NCI-H2171 (cell line): ENCODE results near the gene CKAP4.

Source experiments
- DNase-seq: peaks from one replicate; lab custom pipeline; 2025; lab: John Stamatoyannopoulos, UW

Gene CKAP4

GRCh38 chr12:106274575-106275121 lies 26.8 kb upstream of the CKAP4 start:
- DNase-seq = no peak

- no peak for DNase-seq
Observed at GRCh38 chr12:106274012-106274411, 26.2 kb upstream of the CKAP4 start.

- no peak for DNase-seq
Observed at GRCh38 chr12:106273491-106273890, 25.7 kb upstream of the CKAP4 start.

- DNase-seq = no peak
Observed at GRCh38 chr12:106271575-106272505, 24.0 kb upstream of the CKAP4 start.

- DNase-seq = no peak
Observed at GRCh38 chr12:106269150-106269771, 21.4 kb upstream of the CKAP4 start.

GRCh38 chr12:106267535-106267934 lies 19.7 kb upstream of the CKAP4 start:
- no peak for DNase-seq

GRCh38 chr12:106265116-106265515 lies 17.3 kb upstream of the CKAP4 start:
- DNase-seq = no peak

GRCh38 chr12:106258935-106259334 lies 11.1 kb upstream of the CKAP4 start:
- no peak for DNase-seq

GRCh38 chr12:106258226-106258625 lies 10.4 kb upstream of the CKAP4 start:
- no peak for DNase-seq

- DNase-seq = no peak
Observed at GRCh38 chr12:106256524-106256923, 8.7 kb upstream of the CKAP4 start.

- no peak for DNase-seq
Observed at GRCh38 chr12:106255952-106256351, 8.1 kb upstream of the CKAP4 start.

GRCh38 chr12:106255493-106255892 lies 7.7 kb upstream of the CKAP4 start:
- no peak for DNase-seq

- no peak for DNase-seq
Observed at GRCh38 chr12:106254724-106255123, 6.9 kb upstream of the CKAP4 start.

GRCh38 chr12:106251631-106252455 lies 4.0 kb upstream of the CKAP4 start:
- DNase-seq = peak; percentile 61

- DNase-seq = no peak
Observed at GRCh38 chr12:106249411-106250135, 1.8 kb upstream of the CKAP4 start.

GRCh38 chr12:106248846-106249371 lies 1.1 kb upstream of the CKAP4 start:
- no peak for DNase-seq

GRCh38 chr12:106248312-106248845 lies 559 bp upstream of the CKAP4 start:
- no peak for DNase-seq

- DNase-seq = no peak
Observed at GRCh38 chr12:106246891-106247673, 738 bp downstream of the CKAP4 start.

GRCh38 chr12:106245767-106246166 lies 2.1 kb downstream of the CKAP4 start:
- DNase-seq = no peak

GRCh38 chr12:106243620-106244019 lies 4.2 kb downstream of the CKAP4 start:
- no peak for DNase-seq
